Left lung (tissue), 10 donors: Measurements from ENCODE around the gene SLC24A3. TPM values are rescaled to one million over a fixed set of nuclear protein-coding genes. Genes with fewer than 3 reads are reported as not detected.

Source experiments
- ATAC-seq: fragments of 200-7000 bp; cut with Tn5 transposase; one replicate; pipeline ENCODE4 v1.9.1; 2020; ENCODE audit warnings: moderate library complexity
- DNase-seq, 4 donors: peaks; one replicate each; pipeline ENCODE4 v3.0.0-alpha.2; 2013 to 2020
- H3K27ac ChIP-seq, 2 donors: fragments of 200-600 bp; sonication (generic) in 1 of 2; one replicate each; pipeline versions ENCODE4 v1.5.0 to v1.8.0; 2020 to 2021
- H3K27me3 ChIP-seq, 2 donors: fragments of 200-600 bp; sonication (generic) in 1 of 2; one replicate each; pipeline versions ENCODE4 v1.5.0 to v1.8.0; 2020 to 2021
- H3K36me3 ChIP-seq, 2 donors: fragments of 200-600 bp; sonication (generic) in 1 of 2; one replicate each; pipeline versions ENCODE4 v1.5.0 to v1.8.0; 2020 to 2021
- H3K4me1 ChIP-seq, 2 donors: fragments of 200-600 bp; one replicate each; pipeline ENCODE4 v1.8.0; 2021
- H3K4me3 ChIP-seq, 2 donors: fragments of 200-600 bp; sonication (generic) in 1 of 2; one replicate each; pipeline versions ENCODE4 v1.5.0 to v1.8.0; 2020 to 2021; ENCODE audit warnings: mild to moderate bottlenecking in 1 of 2
- H3K9me3 ChIP-seq, 2 donors: fragments of 200-600 bp; sonication (generic) in 1 of 2; one replicate each; pipeline versions ENCODE4 v1.5.0 to v1.8.0; 2020 to 2021
- intact Hi-C, 2 donors: fragments of 100-400 bp; cut with DNase I; formaldehyde crosslinking; loops; one replicate each; pipeline versions ENCODE4 v1.11.2 to v1.14.2; 2022
- polyA plus RNA-seq, 6 donors: library from polyadenylated mRNA; unstranded; fragments of 120-200 nt; gene quantifications; one replicate each; pipeline ENCODE4 v1.2.1, GENCODE V29; 2013; ENCODE audit not compliant: insufficient read length in 6 of 6
- total RNA-seq, 2 donors: library from RNA; stranded (reverse); fragmentation: NEBNext Ultra II Directional; extraction: Animal tissue kit (Norgen Biotek cat#: 25700); gene quantifications; one replicate each; pipeline ENCODE4 v1.2.1, GENCODE V29; 2021
- TF ChIP-seq, protein P1 (sequence below), 2 donors: fragments of 200-600 bp; sonication (generic) in 1 of 2; IDR thresholded peaks; one replicate each; pipeline versions ENCODE4 v1.5.0 to v1.8.0; 2021; ENCODE audit warnings: antibody characterized with exemption in 2 of 2
- donor health status: DM: no; HTN: yes; CAD: no.
- donor health status: DM: no; HTN: no; CAD: no.

Gene SLC24A3
- total and polyA plus RNA-seq, 8 donors, result 4.4 to 8.7 (median 6.6) TPM

DNA sequence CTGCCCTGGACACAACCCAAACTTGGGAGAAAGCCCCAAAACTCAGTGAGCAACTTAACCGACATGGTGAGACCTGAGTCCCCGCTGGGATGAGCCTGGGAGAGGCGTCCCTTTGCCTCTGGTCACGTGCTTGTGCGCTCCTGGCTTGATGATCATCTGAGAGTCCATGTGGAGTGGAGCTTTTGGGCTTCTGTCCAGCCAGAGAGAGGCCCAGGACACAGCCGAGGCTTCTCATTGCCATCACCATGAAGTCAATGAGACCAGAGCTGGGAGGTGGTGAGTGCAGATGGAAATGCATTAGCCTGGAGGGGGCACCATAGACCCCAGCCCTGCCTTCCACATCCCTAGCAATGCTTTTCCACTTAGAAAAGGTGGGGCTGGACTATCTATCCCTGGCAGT is 250.0 kb downstream of the SLC24A3 start:
- TF ChIP-seq, protein P1, sequence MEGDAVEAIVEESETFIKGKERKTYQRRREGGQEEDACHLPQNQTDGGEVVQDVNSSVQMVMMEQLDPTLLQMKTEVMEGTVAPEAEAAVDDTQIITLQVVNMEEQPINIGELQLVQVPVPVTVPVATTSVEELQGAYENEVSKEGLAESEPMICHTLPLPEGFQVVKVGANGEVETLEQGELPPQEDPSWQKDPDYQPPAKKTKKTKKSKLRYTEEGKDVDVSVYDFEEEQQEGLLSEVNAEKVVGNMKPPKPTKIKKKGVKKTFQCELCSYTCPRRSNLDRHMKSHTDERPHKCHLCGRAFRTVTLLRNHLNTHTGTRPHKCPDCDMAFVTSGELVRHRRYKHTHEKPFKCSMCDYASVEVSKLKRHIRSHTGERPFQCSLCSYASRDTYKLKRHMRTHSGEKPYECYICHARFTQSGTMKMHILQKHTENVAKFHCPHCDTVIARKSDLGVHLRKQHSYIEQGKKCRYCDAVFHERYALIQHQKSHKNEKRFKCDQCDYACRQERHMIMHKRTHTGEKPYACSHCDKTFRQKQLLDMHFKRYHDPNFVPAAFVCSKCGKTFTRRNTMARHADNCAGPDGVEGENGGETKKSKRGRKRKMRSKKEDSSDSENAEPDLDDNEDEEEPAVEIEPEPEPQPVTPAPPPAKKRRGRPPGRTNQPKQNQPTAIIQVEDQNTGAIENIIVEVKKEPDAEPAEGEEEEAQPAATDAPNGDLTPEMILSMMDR (IDR thresholded peaks at IDR 0.05), result no peak
- H3K36me3 ChIP-seq, result no peaks in the 10 kb centered on the region
- ATAC-seq (no peak), DNase-seq (no peak)
- H3K27ac ChIP-seq, result no peak overlapping the region
- H3K4me3 ChIP-seq, result no peak overlapping the region
- no peaks in the 10 kb centered on the region for H3K4me1 ChIP-seq
- H3K9me3 ChIP-seq, result no peaks in the 10 kb centered on the region
- intact Hi-C loops, result no loop called here
- no peaks in the 10 kb centered on the region for H3K27me3 ChIP-seq

DNA sequence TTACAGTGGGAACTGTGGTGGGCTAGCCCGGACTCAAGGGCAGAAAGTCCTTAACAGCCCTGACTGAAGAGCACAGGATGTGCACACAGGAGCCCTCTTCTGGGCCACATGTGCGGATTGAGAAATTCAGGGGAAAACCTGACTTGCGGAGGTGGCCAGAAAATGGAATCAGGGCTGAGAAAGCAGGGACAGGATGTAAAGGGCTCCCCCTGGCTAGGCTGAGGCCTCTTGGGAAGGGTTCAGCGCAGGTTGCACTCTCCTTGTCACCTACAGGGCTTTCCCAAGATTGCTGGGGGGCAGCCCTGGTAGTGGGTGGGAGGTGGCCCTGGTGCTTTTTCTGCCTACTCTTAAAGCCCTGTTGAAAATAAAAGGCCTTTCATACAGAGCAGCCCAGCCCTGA is 251.2 kb downstream of the SLC24A3 start:
- no peaks in the 10 kb centered on the region for H3K27me3 ChIP-seq
- H3K9me3 ChIP-seq, result no peaks in the 10 kb centered on the region
- intact Hi-C loops, result no loop called here
- no peaks in the 10 kb centered on the region for H3K36me3 ChIP-seq
- H3K4me1 ChIP-seq, result no peaks in the 10 kb centered on the region
- no peak overlapping the region for H3K4me3 ChIP-seq
- ATAC-seq, result no peak
- TF ChIP-seq, protein P1 (IDR thresholded peaks at IDR 0.05), result no peak
- no peak overlapping the region for H3K27ac ChIP-seq
- DNase-seq, result no peak

DNA sequence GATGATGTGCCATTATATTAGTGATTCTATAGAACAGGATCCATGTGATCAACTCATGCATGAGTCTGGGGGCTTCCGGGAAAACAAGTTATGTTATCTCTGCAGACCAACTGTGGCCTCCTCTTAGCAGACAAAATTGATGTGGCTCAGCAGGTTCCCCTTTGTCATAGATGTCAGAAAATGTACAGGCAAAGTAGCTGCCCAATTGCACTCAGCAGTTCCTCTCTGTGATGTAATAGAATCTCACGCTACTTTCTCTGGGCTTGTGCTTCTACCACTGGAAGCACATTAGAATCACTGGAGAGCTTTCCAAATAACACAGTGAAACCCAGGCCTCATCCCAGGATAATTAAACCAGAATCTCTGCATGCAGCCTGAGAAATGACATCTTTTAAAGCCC is 253.1 kb downstream of the SLC24A3 start:
- Histone ChIP-seq H3K27me3 (no peaks in the 10 kb centered on the region), H3K4me3 (no peak overlapping the region), H3K27ac (no peak overlapping the region), H3K36me3 (no peaks in the 10 kb centered on the region), H3K4me1 (no peaks in the 10 kb centered on the region), H3K9me3 (no peaks in the 10 kb centered on the region)
- TF ChIP-seq, protein P1 (IDR thresholded peaks at IDR 0.05), result no peak
- intact Hi-C loops, result no loop called here
- DNase-seq, result no peak
- no peak for ATAC-seq

DNA sequence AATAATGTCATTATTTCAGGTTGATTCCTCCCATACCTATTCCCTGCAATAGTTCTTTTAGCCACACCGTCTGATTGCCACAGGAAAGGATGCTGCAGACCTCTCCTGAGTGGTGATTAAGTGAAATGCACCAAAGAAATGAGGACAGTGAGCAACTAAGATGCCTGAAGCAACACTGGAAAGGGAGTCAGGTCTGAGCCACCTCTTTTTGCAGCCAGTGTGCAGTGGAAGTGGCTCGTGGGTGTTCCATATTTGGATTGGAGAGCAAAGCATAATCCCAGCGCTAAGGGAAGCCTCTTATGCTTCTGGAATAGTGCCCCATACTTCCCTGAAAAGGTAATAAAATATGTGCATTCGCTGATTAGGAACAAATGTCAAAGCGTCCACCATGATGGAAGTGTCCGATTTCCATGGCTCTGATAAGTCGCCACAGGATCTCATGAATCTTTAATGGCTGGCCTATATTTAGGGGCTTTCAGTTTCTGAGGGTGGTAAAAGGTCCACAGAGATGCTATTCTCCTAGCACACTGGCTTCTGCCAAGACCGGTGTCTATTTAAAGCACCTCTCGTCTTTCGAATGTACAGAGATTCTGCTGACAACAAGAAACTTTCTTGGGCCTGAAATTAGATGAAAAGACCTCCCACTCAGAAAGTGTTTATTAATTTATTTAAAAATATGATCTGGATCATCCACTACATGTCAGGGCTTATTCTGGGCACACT is 253.9 kb downstream of the SLC24A3 start:
- TF ChIP-seq, protein P1 (IDR thresholded peaks at IDR 0.05), result no peak
- H3K4me3 ChIP-seq, result no peak overlapping the region
- no peaks in the 10 kb centered on the region for H3K36me3 ChIP-seq
- no peak overlapping the region for H3K27ac ChIP-seq
- DNase-seq, result no peak
- H3K9me3 ChIP-seq, result no peaks in the 10 kb centered on the region
- ATAC-seq, result no peak
- intact Hi-C loops, result no loop called here
- no peaks in the 10 kb centered on the region for H3K27me3 ChIP-seq
- no peaks in the 10 kb centered on the region for H3K4me1 ChIP-seq

DNA sequence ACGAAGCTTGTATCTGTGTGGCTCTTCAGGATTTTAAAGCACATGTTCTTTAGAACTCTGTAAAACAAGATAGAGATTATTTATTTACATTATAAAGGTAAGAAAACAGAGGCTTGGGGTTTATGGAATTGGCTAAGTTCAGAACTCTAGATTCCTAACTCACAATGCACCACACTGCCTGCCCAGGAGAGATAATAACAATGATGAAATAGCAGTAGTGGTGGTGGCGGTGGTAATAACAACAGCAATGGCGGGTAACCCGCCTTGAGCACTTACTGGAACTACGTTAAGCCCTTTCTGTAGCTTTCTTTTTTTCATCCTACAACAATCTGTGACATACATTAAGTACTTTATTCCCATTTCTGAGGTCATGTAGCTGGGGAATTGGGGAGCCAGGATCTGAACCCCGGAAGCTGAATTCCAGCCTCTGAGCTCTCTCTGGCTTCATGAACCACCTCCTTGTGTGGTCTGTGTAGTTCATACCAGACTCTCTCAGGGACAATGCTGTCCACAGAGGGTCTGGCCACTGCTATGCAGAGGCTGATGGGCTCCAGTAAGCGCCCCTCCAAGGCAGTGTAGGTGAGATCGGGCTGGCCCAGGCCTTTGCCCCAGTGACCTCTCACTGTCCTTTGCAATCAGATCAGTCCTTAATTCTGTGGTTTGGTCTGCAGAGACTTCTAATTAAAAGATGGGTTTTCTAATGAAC is 260.9 kb downstream of the SLC24A3 start:
- Histone ChIP-seq H3K9me3 (no peaks in the 10 kb centered on the region), H3K4me3 (no peak overlapping the region), H3K36me3 (no peaks in the 10 kb centered on the region), H3K4me1 (no peaks in the 10 kb centered on the region), H3K27me3 (no peaks in the 10 kb centered on the region), H3K27ac (no peak overlapping the region)
- DNase-seq, result no peak
- TF ChIP-seq, protein P1 (IDR thresholded peaks at IDR 0.05), result no peak
- intact Hi-C loops, result no loop called here
- no peak for ATAC-seq
